Measurements from ENCODE around the gene ZNF71.
A peak's percentile ranks its signal among the peaks of the same experiment; 100 is the strongest.
"Not testable (repeated sequence)": the region's sequence is repeated elsewhere in the genome, so short reads cannot be mapped to it uniquely, and the experiment has no call there.

Gene ZNF71

DNA sequence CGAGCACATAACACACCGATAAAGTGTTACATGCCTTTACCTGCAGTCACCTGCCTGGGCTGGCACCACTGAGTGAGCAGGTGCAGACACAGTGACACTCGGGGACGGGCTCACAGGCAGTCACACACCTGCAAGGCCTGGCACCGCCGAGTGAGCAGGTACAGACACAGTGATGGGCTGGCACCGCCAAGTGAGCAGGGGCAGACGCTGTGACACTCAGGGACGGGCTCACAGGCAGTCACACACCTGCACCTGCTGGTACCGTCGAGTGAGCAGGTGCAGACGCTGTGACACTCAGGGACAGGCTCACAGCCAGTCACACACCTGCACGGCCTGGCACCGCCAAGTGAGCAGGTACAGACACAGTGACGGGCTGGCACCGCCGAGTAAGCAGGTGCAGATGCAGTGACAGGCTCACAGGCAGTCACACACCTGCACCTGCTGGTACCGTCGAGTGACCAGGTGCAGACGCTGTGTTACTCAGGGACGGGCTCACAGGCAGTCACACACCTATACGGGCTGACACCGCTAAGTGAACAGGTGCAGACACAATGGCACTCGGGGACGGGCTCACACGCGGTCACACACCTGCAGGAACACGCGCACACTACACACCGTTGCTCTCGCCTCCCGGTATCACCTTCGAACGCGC lies 76.0 kb downstream of the ZNF71 start:
- no peak for DNase-seq (ENCODE audit: low spot score)
- in situ Hi-C loops (cut with MboI; ENCODE audit: low sequenced_read_pairs, unreplicated experiment): no loop called here
- TF ChIP-seq, protein P1, sequence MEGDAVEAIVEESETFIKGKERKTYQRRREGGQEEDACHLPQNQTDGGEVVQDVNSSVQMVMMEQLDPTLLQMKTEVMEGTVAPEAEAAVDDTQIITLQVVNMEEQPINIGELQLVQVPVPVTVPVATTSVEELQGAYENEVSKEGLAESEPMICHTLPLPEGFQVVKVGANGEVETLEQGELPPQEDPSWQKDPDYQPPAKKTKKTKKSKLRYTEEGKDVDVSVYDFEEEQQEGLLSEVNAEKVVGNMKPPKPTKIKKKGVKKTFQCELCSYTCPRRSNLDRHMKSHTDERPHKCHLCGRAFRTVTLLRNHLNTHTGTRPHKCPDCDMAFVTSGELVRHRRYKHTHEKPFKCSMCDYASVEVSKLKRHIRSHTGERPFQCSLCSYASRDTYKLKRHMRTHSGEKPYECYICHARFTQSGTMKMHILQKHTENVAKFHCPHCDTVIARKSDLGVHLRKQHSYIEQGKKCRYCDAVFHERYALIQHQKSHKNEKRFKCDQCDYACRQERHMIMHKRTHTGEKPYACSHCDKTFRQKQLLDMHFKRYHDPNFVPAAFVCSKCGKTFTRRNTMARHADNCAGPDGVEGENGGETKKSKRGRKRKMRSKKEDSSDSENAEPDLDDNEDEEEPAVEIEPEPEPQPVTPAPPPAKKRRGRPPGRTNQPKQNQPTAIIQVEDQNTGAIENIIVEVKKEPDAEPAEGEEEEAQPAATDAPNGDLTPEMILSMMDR (IDR thresholded peaks at IDR 0.05; ENCODE audit: borderline replicate concordance, control extremely low read depth, extremely low read depth, insufficient read depth, missing control alignments): no peak

DNA sequence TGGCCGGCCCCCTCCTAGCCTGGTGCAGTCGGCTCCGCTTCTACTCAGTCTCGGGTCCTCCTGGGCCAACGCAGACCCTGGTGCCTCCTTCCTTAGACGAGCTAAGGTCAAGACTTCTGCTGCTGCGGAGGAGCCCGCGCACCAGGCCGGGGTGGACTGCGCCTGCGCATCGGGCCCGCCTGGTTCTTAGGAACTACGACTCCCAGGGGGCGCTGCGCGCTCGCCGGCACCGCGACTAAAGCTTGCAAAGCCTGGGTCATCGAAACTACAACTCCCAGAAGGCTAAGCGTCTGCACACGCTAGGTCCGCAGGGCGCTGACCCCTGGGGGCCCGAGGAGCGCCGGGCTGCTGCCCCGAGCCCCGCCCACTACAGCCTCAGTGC lies 76.5 kb downstream of the ZNF71 start, which contains the start of gene ZNF835:
Gene ZNF835, minus strand, starts transcription at position 145 of the 382 bp plus-strand sequence. CDS start 6,559 bp downstream, outside the sequence.
- DNase-seq (ENCODE audit: low spot score): peak; percentile 58
- in situ Hi-C loops (cut with MboI; ENCODE audit: low sequenced_read_pairs, unreplicated experiment): no loop called here
- TF ChIP-seq, protein P1 (IDR thresholded peaks at IDR 0.05; ENCODE audit: borderline replicate concordance, control extremely low read depth, extremely low read depth, insufficient read depth, missing control alignments): no peak

DNA sequence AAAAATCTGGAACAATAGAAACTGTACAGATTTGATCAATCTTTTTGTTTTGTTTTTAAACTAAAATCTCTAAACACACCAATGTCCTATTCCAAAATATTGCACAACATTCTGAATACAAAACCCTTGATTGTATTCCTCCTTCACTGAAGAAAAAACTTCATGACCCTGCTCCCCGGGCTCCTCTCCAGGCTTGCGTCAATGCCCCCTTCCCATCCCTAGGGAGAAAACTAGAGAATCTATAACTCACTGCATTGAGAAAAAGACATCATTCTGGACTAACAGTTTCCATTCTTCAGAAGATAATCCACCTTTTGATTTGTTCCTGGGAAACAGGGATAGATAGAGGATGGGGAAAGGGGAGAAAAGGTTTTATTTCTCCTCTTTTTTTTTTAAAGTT lies 77.5 kb downstream of the ZNF71 start:
- in situ Hi-C loops (cut with MboI; ENCODE audit: low sequenced_read_pairs, unreplicated experiment); DNase-seq (ENCODE audit: low spot score): not testable (repeated sequence)
